WI38 (cell line): ENCODE measurements around the gene SLC30A10.

Experiments
- H3K4me3 ChIP-seq: 2 replicates; pipeline ENCODE4 v1.5.1; 2011; ENCODE audit warnings: low read depth, mild to moderate bottlenecking, control low read depth, low read length
- CTCF ChIP-seq: IDR thresholded peaks from 2 replicates; pipeline ENCODE4 v1.5.1; 2012; ENCODE audit warnings: low read depth, mild to moderate bottlenecking, control low read depth, low read length

SLC30A10 gene

GRCh38 chr1:219926363-219926998 lies 1.9 kb downstream of the SLC30A10 start:
- H3K4me3 ChIP-seq, result no peak overlapping the region
- no peak for TF ChIP-seq CTCF

DNA sequence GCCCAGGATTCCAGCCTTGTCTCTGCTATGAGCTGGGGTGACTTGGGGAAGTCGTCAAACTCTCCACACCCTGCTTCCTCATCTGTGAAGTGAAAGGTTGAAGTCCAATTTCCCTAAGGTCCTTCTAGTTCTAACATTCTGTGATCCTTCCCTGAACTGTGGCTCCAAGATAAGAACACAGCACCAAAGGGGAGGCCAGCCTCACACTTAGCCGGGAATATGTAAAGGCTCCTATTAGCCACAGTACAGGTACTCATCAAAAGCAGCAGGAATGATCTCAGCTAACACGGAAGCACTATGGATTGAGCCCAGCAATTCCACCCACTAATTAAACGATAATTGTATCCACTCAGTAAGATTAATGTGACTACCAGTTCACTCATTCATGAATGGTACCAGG lies 4.0 kb downstream of the SLC30A10 start:
- no peak for TF ChIP-seq CTCF
- H3K4me3 ChIP-seq, result no peak overlapping the region

DNA sequence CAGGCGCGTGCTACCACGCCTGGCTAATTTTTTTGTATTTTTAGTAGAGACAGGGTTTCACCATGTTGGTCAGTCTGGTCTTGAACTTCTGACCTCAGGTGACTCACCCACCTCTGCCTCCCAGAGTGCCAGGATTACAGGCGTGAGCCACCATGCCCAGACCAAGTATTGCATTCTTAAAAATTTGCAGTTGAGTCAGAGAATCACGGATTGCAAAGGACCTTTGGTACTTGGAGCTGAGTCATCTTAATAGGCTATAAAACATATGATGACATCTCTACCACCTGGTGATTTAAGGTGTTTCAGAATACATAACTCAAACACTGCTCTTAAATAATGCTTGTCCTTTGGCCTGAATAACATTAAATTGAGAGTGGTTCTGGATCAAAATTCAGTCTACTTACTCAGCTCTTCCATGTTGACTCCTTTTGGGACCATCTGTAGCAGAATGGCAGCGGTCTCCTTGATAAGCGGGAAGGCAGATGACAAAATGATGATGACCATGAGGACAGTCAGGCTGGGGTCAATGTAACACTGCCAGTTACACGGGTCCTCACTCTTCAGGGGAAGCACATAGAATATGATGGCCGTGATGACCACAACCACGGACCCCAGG lies 10.4 kb downstream of the SLC30A10 start:
- H3K4me3 ChIP-seq, result no peak overlapping the region
- no peak for TF ChIP-seq CTCF

GRCh38 chr1:219917281-219917680 lies 11.1 kb downstream of the SLC30A10 start:
- TF ChIP-seq CTCF, result no peak
- no peak overlapping the region for H3K4me3 ChIP-seq

DNA sequence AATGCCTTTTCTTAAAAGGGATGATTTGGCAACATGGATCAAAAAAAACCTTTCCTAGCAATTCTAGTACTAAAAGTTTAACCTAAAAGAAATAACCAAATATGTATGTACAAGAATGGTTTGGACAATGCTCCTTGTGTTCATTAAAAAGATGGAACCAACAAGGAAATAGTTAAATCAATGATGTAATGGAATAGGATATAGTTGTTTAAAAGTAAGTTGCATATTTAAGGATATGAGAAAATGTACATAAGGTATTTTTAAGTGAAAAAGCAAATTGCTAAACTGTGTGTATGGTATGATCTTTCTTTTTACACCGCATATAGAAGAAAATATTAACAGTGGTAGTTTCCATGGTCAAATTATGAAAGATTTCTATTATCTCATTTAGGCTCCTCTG lies 12.1 kb downstream of the SLC30A10 start:
- no peak overlapping the region for H3K4me3 ChIP-seq
- TF ChIP-seq CTCF, result no peak

DNA sequence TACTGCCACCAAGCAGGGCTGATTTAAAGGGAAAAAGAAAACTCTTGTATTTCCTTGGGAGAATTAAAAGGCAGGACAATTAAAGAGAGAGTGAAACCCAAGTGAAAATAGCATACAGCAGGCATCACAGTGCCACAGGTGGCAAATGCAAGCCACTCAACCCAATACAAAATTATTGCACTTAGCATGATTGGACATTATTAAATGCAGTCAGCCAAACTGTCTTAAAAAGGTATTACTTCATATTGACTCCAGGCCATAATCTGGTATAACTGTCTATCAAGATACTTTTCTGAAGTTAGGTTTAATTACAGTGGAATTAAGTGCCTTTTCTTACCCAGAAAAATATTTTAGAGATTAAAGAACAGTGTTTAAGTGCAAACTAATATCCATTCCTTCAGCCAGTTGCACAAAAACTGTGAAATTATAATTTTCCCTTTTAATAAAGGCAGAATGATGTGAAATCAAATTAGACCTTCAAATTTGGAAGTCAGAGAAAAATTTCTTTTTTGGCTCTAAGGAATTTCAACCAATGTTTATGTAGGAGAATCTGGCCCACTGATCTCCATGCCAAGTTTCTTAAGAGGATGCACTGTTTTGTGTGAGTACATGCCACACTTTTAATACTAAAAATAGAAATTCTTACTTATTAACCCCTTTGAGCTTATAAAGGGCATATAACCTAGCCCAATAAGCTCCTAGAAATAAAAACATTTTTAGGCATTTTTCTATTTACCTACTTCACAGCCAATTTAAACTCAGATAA lies 15.2 kb downstream of the SLC30A10 start:
- no peak for TF ChIP-seq CTCF
- H3K4me3 ChIP-seq, result no peak overlapping the region

DNA sequence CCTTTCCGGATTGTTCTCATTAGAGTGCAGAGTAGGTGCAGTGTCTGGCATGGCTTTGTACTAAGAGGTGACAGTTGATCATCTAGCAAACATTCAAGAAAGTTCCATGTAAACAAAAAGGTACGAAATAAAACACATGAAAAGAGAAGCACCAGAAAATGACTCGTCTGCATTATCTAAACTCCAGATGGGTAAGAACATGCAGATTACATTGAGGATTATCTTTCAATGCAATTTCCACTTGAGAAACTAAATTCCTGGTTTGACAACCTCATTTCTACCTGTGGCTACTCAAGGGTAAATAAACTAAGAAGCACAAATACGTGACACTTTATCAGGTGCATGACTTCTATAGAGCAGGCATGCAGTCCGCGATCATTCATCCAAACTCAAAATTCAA lies 17.6 kb downstream of the SLC30A10 start:
- TF ChIP-seq CTCF, result no peak
- no peak overlapping the region for H3K4me3 ChIP-seq
